ENCODE results near the gene PANK2. TPM values are rescaled to one million over a fixed set of nuclear protein-coding genes. Genes with fewer than 3 reads are reported as not detected.

The PANK2 gene
- total RNA-seq, 4 donors from 2014 or later = 58.2 to 79.7 (median 64.2) TPM

DNA sequence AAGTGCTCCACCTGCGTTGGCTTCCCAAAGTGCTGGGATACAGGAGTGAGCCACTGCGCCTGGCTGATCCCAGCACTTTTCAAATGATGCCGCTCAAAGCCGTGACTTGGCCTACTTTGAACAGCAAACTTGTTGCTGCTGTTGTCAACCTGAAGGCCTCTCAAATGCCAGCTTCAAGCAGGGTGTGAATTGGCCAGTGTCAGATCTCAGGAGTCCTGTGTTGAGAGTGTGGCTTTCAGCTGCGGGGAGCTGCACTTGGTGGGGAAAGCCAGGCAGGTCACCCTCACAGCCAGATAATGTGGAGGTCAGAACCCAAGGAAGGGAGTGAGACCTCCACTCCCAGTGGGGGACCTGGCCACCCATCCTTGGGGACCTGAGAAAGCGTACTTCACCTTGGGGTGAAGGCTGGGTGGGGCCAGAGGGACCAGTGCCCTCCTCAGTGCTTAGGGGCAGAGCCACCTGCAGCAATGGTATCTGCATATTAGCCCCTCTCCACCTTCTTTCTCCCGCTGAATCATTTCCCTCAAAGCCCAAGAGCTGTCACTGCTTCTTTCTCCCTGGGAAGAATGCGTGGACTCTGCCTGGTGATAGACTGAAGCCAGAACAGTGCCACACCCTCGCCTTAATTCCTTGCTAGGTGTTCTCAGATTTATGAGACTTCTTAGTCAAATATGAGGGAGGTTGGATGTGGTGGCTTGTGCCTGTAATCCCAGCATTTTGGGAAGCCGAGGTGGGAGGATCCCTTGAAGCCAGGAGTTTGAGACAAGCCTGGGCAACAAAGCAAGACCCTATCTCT lies 19.1 kb upstream of the PANK2 start:
- no peak for DNase-seq (ENCODE audit: low spot score in 2 of 2)
- Histone ChIP-seq H3K9me3 (no peaks in the 10 kb centered on the region), H3K4me3 (no peak overlapping the region), H3K27me3 (no peaks in the 10 kb centered on the region), H3K36me3 (peaks cover 0 to 95% (median 10%) of the 10 kb centered on the region in 3 donors), H3K27ac (no peak overlapping the region), H3K4me1 (peaks cover 0 to 19% (median 1%) of the 10 kb centered on the region in 4 donors)
- no peak for TF ChIP-seq POLR2A (IDR thresholded peaks at IDR 0.05)
- TF ChIP-seq, protein P1, sequence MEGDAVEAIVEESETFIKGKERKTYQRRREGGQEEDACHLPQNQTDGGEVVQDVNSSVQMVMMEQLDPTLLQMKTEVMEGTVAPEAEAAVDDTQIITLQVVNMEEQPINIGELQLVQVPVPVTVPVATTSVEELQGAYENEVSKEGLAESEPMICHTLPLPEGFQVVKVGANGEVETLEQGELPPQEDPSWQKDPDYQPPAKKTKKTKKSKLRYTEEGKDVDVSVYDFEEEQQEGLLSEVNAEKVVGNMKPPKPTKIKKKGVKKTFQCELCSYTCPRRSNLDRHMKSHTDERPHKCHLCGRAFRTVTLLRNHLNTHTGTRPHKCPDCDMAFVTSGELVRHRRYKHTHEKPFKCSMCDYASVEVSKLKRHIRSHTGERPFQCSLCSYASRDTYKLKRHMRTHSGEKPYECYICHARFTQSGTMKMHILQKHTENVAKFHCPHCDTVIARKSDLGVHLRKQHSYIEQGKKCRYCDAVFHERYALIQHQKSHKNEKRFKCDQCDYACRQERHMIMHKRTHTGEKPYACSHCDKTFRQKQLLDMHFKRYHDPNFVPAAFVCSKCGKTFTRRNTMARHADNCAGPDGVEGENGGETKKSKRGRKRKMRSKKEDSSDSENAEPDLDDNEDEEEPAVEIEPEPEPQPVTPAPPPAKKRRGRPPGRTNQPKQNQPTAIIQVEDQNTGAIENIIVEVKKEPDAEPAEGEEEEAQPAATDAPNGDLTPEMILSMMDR (IDR thresholded peaks at IDR 0.05) = no peak
- 90 to 91% methylated on average over 10 of the region's 10 CpGs for WGBS, 2 donors

DNA sequence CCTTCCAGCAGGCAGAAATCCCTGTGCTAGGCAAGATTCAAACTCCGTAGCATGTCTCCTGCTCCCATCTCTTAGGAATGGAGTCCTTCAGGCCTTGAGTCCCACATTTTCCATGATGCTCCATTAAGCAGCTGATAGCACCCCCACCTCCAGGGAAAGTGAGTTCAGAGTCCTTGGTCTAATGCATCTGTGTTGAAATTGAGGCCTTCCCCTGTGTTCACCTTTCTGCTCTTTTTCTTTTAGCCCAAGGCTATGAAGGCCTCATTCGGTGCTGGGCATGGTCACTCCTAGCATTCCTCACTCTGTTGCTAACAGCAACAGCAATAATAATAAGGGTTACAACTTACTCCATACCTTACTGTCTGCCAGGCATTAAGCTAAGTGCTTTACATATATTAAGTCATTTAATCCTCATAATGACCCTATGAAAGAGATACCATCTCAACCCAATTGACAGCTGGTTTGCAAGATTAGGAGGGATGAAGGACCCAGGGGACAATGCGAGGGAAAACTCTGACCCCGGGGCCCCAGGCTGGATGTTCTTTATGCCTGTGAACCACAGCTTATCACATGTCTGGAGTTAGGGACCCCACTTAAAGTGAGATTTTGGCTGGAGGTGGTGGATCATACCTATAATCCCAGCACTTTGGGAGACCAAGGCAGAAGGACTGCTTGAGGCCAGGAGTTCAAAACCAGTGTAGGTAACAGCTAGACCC lies 17.5 kb upstream of the PANK2 start:
- Histone ChIP-seq H3K4me3 (no peak overlapping the region), H3K27ac (no peak overlapping the region), H3K9me3 (no peaks in the 10 kb centered on the region), H3K27me3 (no peaks in the 10 kb centered on the region), H3K36me3 (peaks cover 0 to 82% (median 0%) of the 10 kb centered on the region in 3 donors), H3K4me1 (peaks cover 0 to 26% (median 2%) of the 10 kb centered on the region in 4 donors)
- no peak for TF ChIP-seq EP300 (IDR thresholded peaks at IDR 0.05)
- TF ChIP-seq POLR2A (IDR thresholded peaks at IDR 0.05) = no peak
- TF ChIP-seq, protein P1 (IDR thresholded peaks at IDR 0.05) = no peak
- WGBS, 2 donors = 83 to 84% methylated on average over 4 of the region's 4 CpGs
- DNase-seq (ENCODE audit: low spot score in 2 of 2) = no peak

DNA sequence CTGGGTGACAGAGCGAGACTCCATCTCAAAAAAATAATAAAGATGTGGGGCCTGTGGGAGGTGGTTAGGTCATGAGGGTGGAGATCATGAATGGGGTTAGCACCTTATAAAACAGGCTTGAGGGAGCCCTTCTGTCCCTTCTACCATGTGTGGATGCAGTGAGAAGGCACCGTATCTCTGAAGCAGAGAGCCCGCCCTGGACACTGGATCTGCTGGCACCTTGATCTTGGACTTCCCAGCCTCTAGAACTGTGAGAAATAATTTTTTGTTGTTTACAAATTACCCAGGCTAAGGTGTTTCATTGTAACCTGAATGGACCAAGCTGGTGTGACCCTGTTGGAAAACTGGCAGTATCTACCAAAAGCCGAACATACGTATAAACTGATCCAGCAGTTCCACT lies 15.7 kb upstream of the PANK2 start:
- H3K27me3 ChIP-seq = no peaks in the 10 kb centered on the region
- TF ChIP-seq, protein P1 (IDR thresholded peaks at IDR 0.05) = no peak
- TF ChIP-seq POLR2A (IDR thresholded peaks at IDR 0.05) (no peak), EP300 (IDR thresholded peaks at IDR 0.05) (no peak)
- H3K4me3 ChIP-seq = no peak overlapping the region
- no peaks in the 10 kb centered on the region for H3K9me3 ChIP-seq
- H3K36me3 ChIP-seq = peaks cover 0 to 64% (median 0%) of the 10 kb centered on the region in 3 donors
- no peak overlapping the region for H3K27ac ChIP-seq
- WGBS, 2 donors = 94 to 96% methylated on average over 5 of the region's 5 CpGs
- peaks cover 0 to 26% (median 2%) of the 10 kb centered on the region in 4 donors for H3K4me1 ChIP-seq
- no peak for DNase-seq (ENCODE audit: low spot score in 2 of 2)

DNA sequence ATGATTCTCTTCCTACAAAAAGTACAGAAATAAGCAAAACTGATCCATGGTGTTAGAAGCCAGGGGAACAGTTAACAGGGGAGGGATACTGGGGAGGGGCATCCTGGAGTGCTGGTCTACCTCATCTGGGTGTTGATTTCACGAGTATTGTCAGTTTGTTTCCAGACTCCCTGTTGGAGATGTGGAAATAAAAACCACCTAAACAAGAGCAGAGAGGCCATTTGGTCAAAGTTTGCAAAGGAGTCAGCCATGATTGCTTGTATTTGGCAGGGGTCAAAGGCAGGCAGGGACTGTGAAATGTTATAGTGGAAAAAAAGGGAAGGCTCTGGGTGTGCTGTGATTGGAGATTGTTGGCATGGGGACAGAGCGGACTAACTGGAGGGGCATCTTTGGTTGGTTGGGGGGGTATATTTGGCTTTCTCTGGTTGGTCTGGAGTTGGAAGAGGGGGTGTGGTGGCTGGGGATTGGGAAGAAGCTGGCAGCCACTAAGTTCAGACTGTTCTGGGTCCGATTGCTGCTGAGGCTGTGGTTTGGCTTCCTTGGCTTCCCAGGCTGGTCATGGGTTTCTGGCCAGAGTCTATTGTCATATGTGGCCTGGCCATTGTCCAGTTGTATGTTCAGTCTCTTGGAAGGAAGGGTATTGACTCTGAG lies 14.9 kb upstream of the PANK2 start:
- H3K4me1 ChIP-seq = peaks cover 0 to 26% (median 2%) of the 10 kb centered on the region in 4 donors
- H3K9me3 ChIP-seq = no peaks in the 10 kb centered on the region
- H3K27ac ChIP-seq = peak overlapping the region in 1 of 4 donors; percentile 2
- H3K4me3 ChIP-seq = no peak overlapping the region
- no peak for DNase-seq (ENCODE audit: low spot score in 2 of 2)
- 39 to 57% methylated on average over 3 of the region's 3 CpGs for WGBS, 2 donors
- H3K27me3 ChIP-seq = no peaks in the 10 kb centered on the region
- peaks cover 0 to 56% (median 0%) of the 10 kb centered on the region in 3 donors for H3K36me3 ChIP-seq
- TF ChIP-seq POLR2A (IDR thresholded peaks at IDR 0.05) (no peak), EP300 (IDR thresholded peaks at IDR 0.05) (no peak)
- TF ChIP-seq, protein P1 (IDR thresholded peaks at IDR 0.05) = no peak

Data from tibial nerve (tissue), 4 donors.